Right ventricle myocardium inferior (tissue), 1 donor: ENCODE results near the gene KLHL41. TPM values are rescaled to one million over a fixed set of nuclear protein-coding genes. Genes with fewer than 3 reads are reported as not detected.
A peak's percentile ranks its signal among the peaks of the same experiment; 100 is the strongest.
"Not testable (repeated sequence)": the region's sequence is repeated elsewhere in the genome, so short reads cannot be mapped to it uniquely, and the experiment has no call there.

ENCODE experiments used
- ATAC-seq: fragments of 200-7000 bp; cut with Tn5 transposase; one replicate; pipeline ENCODE4 v1.9.1; 2020; ENCODE audit warnings: mild to moderate bottlenecking, moderate library complexity
- DNase-seq: peaks from one replicate; pipeline ENCODE4 v3.0.0; 2021; ENCODE audit errors: missing footprints
- intact Hi-C: fragments of 100-400 bp; cut with DNase I; formaldehyde crosslinking; loops from one replicate; pipeline ENCODE4 v1.11.0; 2022
- total RNA-seq: library from RNA; stranded (reverse); fragmentation: NEBNext Ultra II Directional; extraction: Animal tissue kit (Norgen Biotek cat#: 25700); gene quantifications from one replicate; pipeline ENCODE4 v1.2.1, GENCODE V29; 2021
- donor health status: DM: no; HTN: yes; CAD: no; lungs with severe emphysema.

Gene KLHL41
- total RNA-seq, 1 donor from 2014 or later: 159 TPM

GRCh38 chr2:169561364-169561763 lies 51.9 kb downstream of the KLHL41 start:
- DNase-seq (no peak), ATAC-seq (no peak)
- intact Hi-C loops: no loop called here

- ATAC-seq, intact Hi-C loops, DNase-seq: not testable (repeated sequence)
Observed at GRCh38 chr2:169562084-169562483, 52.6 kb downstream of the KLHL41 start.

GRCh38 chr2:169562519-169562918 lies 53.0 kb downstream of the KLHL41 start:
- intact Hi-C loops: no loop called here
- ATAC-seq (no peak), DNase-seq (no peak)

DNA sequence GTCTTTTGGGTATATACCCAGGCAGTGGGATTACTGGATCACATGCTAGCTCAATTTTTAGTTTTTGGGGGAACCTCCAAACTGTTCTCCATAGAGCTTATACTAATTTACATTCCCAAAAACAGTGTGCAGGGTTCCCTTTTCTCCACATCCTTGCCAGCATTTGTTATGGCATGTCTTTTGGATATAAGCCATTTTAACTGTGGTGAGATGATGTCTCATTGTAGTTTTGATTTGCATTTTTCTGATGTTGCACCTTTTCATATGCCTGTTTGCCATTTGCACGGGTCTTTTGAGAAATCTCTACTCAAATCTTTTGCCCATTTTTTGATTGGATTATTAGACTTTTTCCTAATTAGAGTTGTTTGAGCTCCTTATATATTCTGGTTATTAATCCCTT lies 56.2 kb downstream of the KLHL41 start:
- intact Hi-C loops: no loop called here
- no peak for ATAC-seq
- no peak for DNase-seq

DNA sequence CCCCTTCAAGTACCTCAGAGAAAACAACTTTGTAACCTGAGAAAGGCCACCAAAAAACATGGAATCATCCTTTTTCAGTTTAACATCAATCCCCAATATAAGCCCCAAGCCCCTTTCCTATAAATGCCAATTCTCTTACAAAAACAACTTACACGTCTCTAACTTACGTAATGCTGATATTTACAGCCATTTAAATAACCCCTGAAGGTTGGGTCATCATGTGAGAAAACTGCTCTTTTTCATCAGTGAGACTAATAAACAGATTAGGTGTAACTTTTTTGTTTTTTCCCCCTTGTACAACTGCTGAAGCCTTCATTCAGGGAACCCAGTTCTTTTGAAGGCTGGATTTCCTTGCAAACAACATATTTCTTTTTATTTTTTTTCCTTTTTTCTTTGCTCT lies 60.4 kb downstream of the KLHL41 start:
- ATAC-seq (no peak), DNase-seq (no peak)
- intact Hi-C loops: no loop called here

GRCh38 chr2:169570752-169571151 lies 61.2 kb downstream of the KLHL41 start:
- ATAC-seq, DNase-seq, intact Hi-C loops: not testable (repeated sequence)

GRCh38 chr2:169571571-169571970 lies 62.1 kb downstream of the KLHL41 start:
- ATAC-seq (no peak), DNase-seq (no peak)
- intact Hi-C loops: no loop called here

DNA sequence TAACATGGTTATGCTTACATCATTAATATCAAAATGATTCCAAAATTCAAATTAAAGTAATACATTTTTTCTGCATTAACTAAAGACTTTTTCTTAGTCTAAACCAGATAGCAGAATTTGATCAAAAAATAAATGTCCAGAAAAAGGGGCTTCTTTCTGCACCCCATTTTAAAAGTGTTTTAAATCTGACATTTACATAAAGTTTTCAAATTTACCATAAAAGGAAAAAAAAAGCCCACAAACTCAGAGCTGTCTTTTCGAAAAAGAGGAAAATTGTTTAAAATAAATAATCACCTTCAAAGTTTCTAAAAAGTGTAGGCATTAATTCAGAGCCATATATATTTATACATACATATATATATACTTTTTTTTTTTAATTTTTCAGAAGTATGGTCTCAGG lies 62.7 kb downstream of the KLHL41 start:
- DNase-seq (no peak), ATAC-seq (no peak)
- intact Hi-C loops: no loop called here

- DNase-seq (no peak), ATAC-seq (no peak)
- intact Hi-C loops: no loop called here
Observed at GRCh38 chr2:169572821-169573159, 63.3 kb downstream of the KLHL41 start.

DNA sequence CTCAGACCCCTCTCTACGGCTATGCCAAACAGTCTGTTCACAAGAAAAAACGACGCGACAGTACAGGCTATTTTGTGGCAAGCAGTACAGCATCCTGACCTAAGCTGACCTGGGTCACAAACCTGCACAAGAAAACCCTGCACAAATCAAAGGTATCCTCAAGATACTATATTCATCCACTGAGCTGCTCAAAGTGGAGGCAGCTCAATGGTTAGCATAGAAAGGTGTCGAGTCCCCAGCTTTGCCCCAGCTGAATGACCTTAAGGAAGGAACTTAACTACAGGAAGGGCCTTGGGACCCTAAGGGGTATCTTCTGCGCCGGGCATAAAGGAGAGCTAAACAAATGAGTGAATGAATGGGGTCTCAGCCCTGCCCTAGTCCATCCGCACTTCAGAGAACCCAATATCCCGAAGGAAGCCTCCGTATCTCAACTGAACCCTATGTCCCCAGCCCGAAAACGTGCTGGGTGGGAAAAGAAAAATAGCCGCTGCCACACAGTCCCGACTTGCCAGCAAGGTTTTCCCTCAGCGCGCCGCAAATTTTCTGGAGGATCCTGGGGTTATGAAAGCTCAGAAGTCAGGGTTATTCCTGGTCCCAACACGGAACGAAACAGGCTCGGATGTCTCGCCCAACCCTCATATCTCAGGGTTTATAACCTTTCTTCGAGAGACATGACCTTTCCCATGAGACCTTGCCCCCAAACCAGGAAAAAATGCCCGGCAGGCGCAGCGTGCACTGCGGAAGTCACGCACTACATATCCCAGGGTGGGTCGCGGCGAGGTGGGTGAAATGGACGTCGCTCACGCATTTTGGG lies 63.9 kb downstream of the KLHL41 start, which contains the start of gene FASTKD1:
Gene FASTKD1 (minus strand): TSS at position 706 of the 814 bp plus-strand sequence. CDS start 1,836 bp downstream, outside the sequence.
- ATAC-seq (peak; percentile 99), DNase-seq (peak; percentile 95)
- intact Hi-C loops: no loop called here

- DNase-seq (no peak), ATAC-seq (no peak)
- intact Hi-C loops: no loop called here
Observed at GRCh38 chr2:169573974-169574299, 64.4 kb downstream of the KLHL41 start.

DNA sequence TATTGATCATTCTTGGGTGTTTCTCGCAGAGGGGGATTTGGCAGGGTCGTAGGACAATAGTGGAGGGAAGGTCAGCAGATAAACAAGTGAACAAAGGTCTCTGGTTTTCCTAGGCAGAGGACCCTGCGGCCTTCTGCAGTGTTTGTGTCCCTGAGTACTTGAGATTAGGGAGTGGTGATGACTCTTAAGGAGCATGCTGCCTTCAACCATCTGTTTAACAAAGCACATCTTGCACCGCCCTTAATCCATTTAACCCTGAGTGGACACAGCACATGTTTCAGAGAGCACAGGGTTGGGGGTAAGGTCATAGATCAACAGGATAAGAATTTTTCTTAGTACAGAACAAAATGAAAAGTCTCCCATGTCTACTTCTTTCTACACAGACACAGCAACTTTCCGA lies 65.0 kb downstream of the KLHL41 start:
- DNase-seq, intact Hi-C loops, ATAC-seq: not testable (repeated sequence)

- ATAC-seq, intact Hi-C loops, DNase-seq: not testable (repeated sequence)
Observed at GRCh38 chr2:169575264-169575663, 65.8 kb downstream of the KLHL41 start.

Other genes with a start within 250 kb of the KLHL41 start
- 0.14 TPM for gene LRP2, start 147.2 kb upstream of the KLHL41 start, total RNA-seq
- 8.0 TPM for gene BBS5, start 30.2 kb upstream of the KLHL41 start, total RNA-seq
- gene FASTKD1, start 64.2 kb downstream of the KLHL41 start, total RNA-seq: 112 TPM
- 34.7 TPM for gene PPIG, start 74.6 kb downstream of the KLHL41 start, total RNA-seq
- gene CFAP210, start 184.7 kb downstream of the KLHL41 start, total RNA-seq: 0.11 TPM
- 3.6 TPM for gene PHOSPHO2, start 184.8 kb downstream of the KLHL41 start, total RNA-seq
- gene KLHL23, start 224.1 kb downstream of the KLHL41 start, total RNA-seq: 21.6 TPM